ENCODE data around the gene LAMA1. TPM values are rescaled to one million over a fixed set of nuclear protein-coding genes. Genes with fewer than 3 reads are reported as not detected.

The LAMA1 gene
- 5.4 and 92.5 TPM in 2 replicates for total RNA-seq

GRCh38 chr18:7117390-7118355 lies at the start of gene LAMA1:
Gene LAMA1 (minus strand): TSS chr18:7117797. CDS start chr18:7117720, 77 bp downstream.

Other genes starting within 250 kb of the LAMA1 start
- not detected in 2 replicates for gene LRRC30, start 113.3 kb upstream of the LAMA1 start, total RNA-seq

All from smooth muscle cell of the pulmonary artery (primary cell).